ENCODE results near the gene COL19A1.

Gene COL19A1

DNA sequence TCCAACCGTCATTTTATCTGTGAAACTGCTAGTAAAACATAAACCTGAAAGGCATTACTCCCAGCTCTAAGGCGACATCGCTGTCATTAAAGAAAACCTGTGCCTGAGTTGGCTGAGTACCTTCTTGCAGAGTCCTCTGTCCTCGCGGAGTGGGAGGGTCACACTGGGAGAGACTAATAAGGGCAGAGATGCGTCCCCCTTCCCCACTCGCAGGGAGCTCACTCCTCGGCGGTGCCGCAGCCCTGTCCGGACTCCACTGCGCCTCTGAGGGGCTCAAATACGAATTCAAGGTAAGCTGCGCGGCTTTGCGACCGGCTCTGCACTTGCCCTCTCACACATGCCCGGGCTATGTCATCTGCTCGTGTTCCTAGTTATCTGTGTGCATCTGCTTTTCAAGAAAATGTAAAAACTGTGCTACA is at the start of gene COL19A1:
TSS of gene COL19A1 (plus strand) at position 206 of the 419 bp plus-strand sequence. CDS start 13,012 bp downstream, outside the sequence.
- peaks cover 0 to 5% of the 10 kb centered on the region in 2 experiments for H3K4me1 ChIP-seq (ENCODE audit: control insufficient read depth in 1 of 2, insufficient read depth in 1 of 2, low read depth in 1 of 2, low read length in 1 of 2)
- peaks cover 99% of the 10 kb centered on the region for H3K27me3 ChIP-seq
- H3K9me3 ChIP-seq: no peaks in the 10 kb centered on the region
- H3K36me3 ChIP-seq: no peaks in the 10 kb centered on the region
- H3K27ac ChIP-seq: no peak within 1 kb of the TSS
- H3K4me3 ChIP-seq (ENCODE audit: low read depth in 1 of 2, low read length in 1 of 2): peak within 1 kb of the TSS in 1 of 2 experiments; percentile 33
- TF ChIP-seq, protein P1, sequence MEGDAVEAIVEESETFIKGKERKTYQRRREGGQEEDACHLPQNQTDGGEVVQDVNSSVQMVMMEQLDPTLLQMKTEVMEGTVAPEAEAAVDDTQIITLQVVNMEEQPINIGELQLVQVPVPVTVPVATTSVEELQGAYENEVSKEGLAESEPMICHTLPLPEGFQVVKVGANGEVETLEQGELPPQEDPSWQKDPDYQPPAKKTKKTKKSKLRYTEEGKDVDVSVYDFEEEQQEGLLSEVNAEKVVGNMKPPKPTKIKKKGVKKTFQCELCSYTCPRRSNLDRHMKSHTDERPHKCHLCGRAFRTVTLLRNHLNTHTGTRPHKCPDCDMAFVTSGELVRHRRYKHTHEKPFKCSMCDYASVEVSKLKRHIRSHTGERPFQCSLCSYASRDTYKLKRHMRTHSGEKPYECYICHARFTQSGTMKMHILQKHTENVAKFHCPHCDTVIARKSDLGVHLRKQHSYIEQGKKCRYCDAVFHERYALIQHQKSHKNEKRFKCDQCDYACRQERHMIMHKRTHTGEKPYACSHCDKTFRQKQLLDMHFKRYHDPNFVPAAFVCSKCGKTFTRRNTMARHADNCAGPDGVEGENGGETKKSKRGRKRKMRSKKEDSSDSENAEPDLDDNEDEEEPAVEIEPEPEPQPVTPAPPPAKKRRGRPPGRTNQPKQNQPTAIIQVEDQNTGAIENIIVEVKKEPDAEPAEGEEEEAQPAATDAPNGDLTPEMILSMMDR (IDR thresholded peaks at IDR 0.05): no peak

DNA sequence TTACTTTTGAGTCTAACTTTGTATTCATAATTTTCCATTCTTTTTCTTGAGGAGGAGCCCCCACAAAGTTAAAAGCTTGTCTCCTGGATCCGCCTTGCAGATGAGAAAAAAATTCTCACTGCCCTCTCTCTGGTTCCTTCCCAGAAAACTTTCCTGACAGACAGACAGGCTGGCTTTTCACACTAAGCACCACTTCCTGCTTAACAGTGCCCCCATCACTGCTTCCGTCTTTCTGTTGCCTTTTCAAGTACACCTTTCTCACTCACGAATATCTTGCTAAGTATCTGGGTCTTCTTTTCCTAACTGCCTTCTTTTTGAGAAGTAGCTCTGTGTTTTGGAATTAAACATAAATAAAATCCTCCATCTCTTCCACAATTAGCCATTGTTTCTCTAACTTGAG is 49.8 kb upstream of the COL19A1 start:
- Histone ChIP-seq H3K36me3 (no peaks in the 10 kb centered on the region), H3K4me3 (ENCODE audit: low read depth in 1 of 2, low read length in 1 of 2) (no peak overlapping the region), H3K4me1 (ENCODE audit: control insufficient read depth in 1 of 2, insufficient read depth in 1 of 2, low read depth in 1 of 2, low read length in 1 of 2) (peaks cover 22 to 41% of the 10 kb centered on the region in 2 experiments), H3K27ac (peak overlapping the region; percentile 53), H3K9me3 (no peaks in the 10 kb centered on the region), H3K27me3 (no peaks in the 10 kb centered on the region)
- TF ChIP-seq, protein P1 (IDR thresholded peaks at IDR 0.05): no peak

DNA sequence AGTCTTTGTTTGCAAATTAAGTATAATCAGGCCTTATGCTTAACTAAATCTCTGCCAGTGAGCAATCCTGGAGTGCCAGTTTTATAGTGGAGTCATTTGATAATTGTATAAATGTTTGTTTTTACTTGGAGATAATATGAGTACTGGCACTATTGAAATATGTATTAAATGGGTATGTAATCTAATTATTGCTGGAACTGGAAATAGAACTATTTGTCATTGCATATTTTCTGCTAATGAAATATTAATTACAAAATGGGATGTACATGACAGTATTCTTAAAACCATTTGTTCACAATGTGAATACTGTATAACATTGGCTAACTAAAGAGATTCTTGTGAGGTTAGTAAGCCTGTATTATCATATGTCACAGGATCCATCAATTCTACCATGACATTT is 49.0 kb upstream of the COL19A1 start:
- no peak overlapping the region for H3K4me3 ChIP-seq (ENCODE audit: low read depth in 1 of 2, low read length in 1 of 2)
- TF ChIP-seq, protein P1 (IDR thresholded peaks at IDR 0.05): no peak
- no peaks in the 10 kb centered on the region for H3K9me3 ChIP-seq
- no peak overlapping the region for H3K27ac ChIP-seq
- peaks cover 22 to 34% of the 10 kb centered on the region in 2 experiments for H3K4me1 ChIP-seq (ENCODE audit: control insufficient read depth in 1 of 2, insufficient read depth in 1 of 2, low read depth in 1 of 2, low read length in 1 of 2)
- no peaks in the 10 kb centered on the region for H3K36me3 ChIP-seq
- H3K27me3 ChIP-seq: no peaks in the 10 kb centered on the region

DNA sequence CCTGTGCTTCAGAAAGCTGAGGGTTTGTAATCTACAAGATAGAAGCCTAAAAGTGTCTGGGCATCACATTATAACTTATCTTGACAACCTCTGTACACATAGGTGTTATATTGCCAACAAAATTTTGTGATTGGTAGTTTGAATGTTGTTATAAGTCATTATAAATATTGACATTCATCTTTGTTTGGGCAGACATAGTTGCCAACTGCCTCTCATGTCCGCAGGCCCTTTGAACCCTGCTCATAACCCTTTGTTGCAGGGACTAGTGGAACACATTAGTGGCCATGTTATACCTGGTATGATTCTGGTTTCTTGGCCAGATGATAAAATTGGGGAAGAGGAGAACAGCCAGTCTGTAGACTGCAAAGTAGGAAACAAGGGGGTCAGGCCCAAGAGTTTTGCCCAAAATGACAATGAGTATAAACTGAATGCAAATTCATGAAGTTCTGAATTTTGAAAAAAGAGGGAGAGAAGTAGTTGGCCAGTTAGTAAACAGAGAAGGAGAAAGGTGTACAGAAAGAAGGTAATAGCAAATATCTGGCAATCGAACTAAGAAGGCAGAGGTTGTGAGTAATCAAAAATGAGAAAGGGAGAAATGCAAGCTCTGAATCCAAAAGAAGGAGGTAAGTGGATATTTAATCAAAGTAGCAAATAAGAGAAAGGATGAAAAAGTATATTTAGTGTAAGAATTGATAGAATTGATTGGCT is 48.0 kb upstream of the COL19A1 start:
- H3K27ac ChIP-seq: no peak overlapping the region
- H3K4me3 ChIP-seq (ENCODE audit: low read depth in 1 of 2, low read length in 1 of 2): no peak overlapping the region
- H3K27me3 ChIP-seq: no peaks in the 10 kb centered on the region
- TF ChIP-seq, protein P1 (IDR thresholded peaks at IDR 0.05): no peak
- H3K36me3 ChIP-seq: no peaks in the 10 kb centered on the region
- no peaks in the 10 kb centered on the region for H3K9me3 ChIP-seq
- peaks cover 14 to 24% of the 10 kb centered on the region in 2 experiments for H3K4me1 ChIP-seq (ENCODE audit: control insufficient read depth in 1 of 2, insufficient read depth in 1 of 2, low read depth in 1 of 2, low read length in 1 of 2)

DNA sequence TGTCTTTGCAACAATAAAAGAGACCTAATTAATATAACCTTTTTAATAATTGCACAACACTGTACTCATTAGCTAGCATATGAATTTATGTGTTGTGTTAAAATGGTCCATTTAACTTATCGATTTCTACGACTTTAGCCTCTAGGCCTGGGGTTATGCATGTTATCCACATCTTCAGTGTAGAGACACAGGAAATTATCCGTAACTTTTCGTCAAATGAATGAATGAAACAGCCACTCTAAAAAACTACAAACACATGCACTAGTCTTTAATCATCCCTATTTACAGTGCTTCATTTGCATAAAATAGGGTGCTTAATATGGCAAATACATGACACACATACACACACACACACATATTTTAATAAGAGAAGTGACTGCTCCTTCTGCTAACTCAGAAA is 47.2 kb upstream of the COL19A1 start:
- peaks cover 6 to 16% of the 10 kb centered on the region in 2 experiments for H3K4me1 ChIP-seq (ENCODE audit: control insufficient read depth in 1 of 2, insufficient read depth in 1 of 2, low read depth in 1 of 2, low read length in 1 of 2)
- TF ChIP-seq, protein P1 (IDR thresholded peaks at IDR 0.05): no peak
- H3K27me3 ChIP-seq: no peaks in the 10 kb centered on the region
- H3K4me3 ChIP-seq (ENCODE audit: low read depth in 1 of 2, low read length in 1 of 2): no peak overlapping the region
- H3K27ac ChIP-seq: no peak overlapping the region
- no peaks in the 10 kb centered on the region for H3K36me3 ChIP-seq
- no peaks in the 10 kb centered on the region for H3K9me3 ChIP-seq
